Loucy (cell line): Measurements from ENCODE around the gene SMOC2.

ENCODE experiments used
- CTCF ChIP-seq: fragments of 200-600 bp; sonication (generic); conservative IDR thresholded peaks from 2 replicates; pipeline ENCODE4 v1.5.1; 2014; ENCODE audit warnings: mild to moderate bottlenecking, antibody characterized with exemption, low read length
- EZH2phosphoT487 ChIP-seq: fragments of 200-600 bp; IDR thresholded peaks from 2 replicates; pipeline ENCODE4 v1.6.1; 2018; ENCODE audit warnings: antibody characterized with exemption, mild to moderate bottlenecking, moderate library complexity, borderline replicate concordance

- no peak for TF ChIP-seq CTCF
- TF ChIP-seq EZH2phosphoT487: no peak
These were observed 133.8 kb downstream of the SMOC2 start for GRCh38 chr6:168574699-168575195.
